ACC112 (cell line): Measurements from ENCODE around the gene PDE3A.

ENCODE experiments used
- H2AFZ ChIP-seq: fragments of 200-600 bp; sonication (generic); one replicate; pipeline ENCODE4 v1.6.0; 2017; ENCODE audit warnings: antibody characterized with exemption, low read length; ENCODE audit not compliant: unreplicated experiment
- H3K27ac ChIP-seq: fragments of 200-600 bp; sonication (generic); 2 replicates; pipeline ENCODE4 v1.5.1; 2014; ENCODE audit warnings: low read depth, mild to moderate bottlenecking, antibody characterized with exemption, low read length, moderate library complexity
- H3K27me3 ChIP-seq: fragments of 200-600 bp; sonication (generic); 2 replicates; pipeline ENCODE4 v1.6.1; 2014; ENCODE audit warnings: mild to moderate bottlenecking, antibody characterized with exemption, low read length, moderate library complexity, mixed read lengths; ENCODE audit not compliant: insufficient read depth
- H3K36me3 ChIP-seq: fragments of 200-600 bp; sonication (generic); 2 replicates; pipeline ENCODE4 v1.6.1; 2016; ENCODE audit warnings: mild to moderate bottlenecking, antibody characterized with exemption, low read length, moderate library complexity, mixed read lengths; ENCODE audit not compliant: insufficient read depth
- H3K4me1 ChIP-seq: fragments of 200-600 bp; sonication (generic); one replicate; pipeline ENCODE4 v1.6.1; 2016; ENCODE audit warnings: low read length, mixed read lengths; ENCODE audit not compliant: insufficient read depth, unreplicated experiment, control insufficient read depth
- H3K4me3 ChIP-seq: fragments of 200-600 bp; sonication (generic); 2 replicates; pipeline ENCODE4 v1.5.1; 2014; ENCODE audit warnings: mild to moderate bottlenecking, low read depth, low read length
- H3K79me2 ChIP-seq: fragments of 200-600 bp; sonication (generic); one replicate; pipeline ENCODE4 v1.6.0; 2016; ENCODE audit warnings: low read length; ENCODE audit not compliant: control insufficient read depth, unreplicated experiment, insufficient read depth

The PDE3A gene

GRCh38 chr12:20718294-20718693 is 350.0 kb downstream of the PDE3A start:
- Histone ChIP-seq H2AFZ (no peak overlapping the region), H3K36me3 (no peaks in the 10 kb centered on the region), H3K79me2 (no peaks in the 10 kb centered on the region), H3K27ac (no peak overlapping the region), H3K4me1 (no peaks in the 10 kb centered on the region), H3K4me3 (no peak overlapping the region), H3K27me3 (no peaks in the 10 kb centered on the region)

GRCh38 chr12:20722142-20722541 is 353.8 kb downstream of the PDE3A start:
- H3K4me1 ChIP-seq, result no peaks in the 10 kb centered on the region
- no peak overlapping the region for H3K4me3 ChIP-seq
- H3K27ac ChIP-seq, result no peak overlapping the region
- no peaks in the 10 kb centered on the region for H3K36me3 ChIP-seq
- H3K27me3 ChIP-seq, result no peaks in the 10 kb centered on the region
- H2AFZ ChIP-seq, result no peak overlapping the region
- H3K79me2 ChIP-seq, result no peaks in the 10 kb centered on the region

- Histone ChIP-seq H2AFZ (no peak overlapping the region), H3K79me2 (no peaks in the 10 kb centered on the region), H3K27me3 (no peaks in the 10 kb centered on the region)
Observed at GRCh38 chr12:20731274-20731673, 362.9 kb downstream of the PDE3A start.

More at GRCh38 chr12:20731274-20731673, 362.9 kb downstream of the PDE3A start:
- no peaks in the 10 kb centered on the region for H3K4me1 ChIP-seq
- H3K27ac ChIP-seq, result no peak overlapping the region
- H3K4me3 ChIP-seq, result no peak overlapping the region
- no peaks in the 10 kb centered on the region for H3K36me3 ChIP-seq
